HG03575 (cell line): ENCODE measurements around the gene GOSR2.

Experiments
- ATAC-seq: cut with Tn5 transposase; IDR thresholded peaks from one replicate; pipeline ENCODE4 v1.9.1; 2021; ENCODE audit not compliant: unreplicated experiment, insufficient number of reproducible peaks, low FRiP score; ENCODE audit errors: extremely low read depth

GOSR2 gene

GRCh38 chr17:46889992-46890564 is 32.9 kb upstream of the GOSR2 start:
- no peak for ATAC-seq

- no peak for ATAC-seq
These were observed 32.3 kb upstream of the GOSR2 start for GRCh38 chr17:46890638-46891037.

DNA sequence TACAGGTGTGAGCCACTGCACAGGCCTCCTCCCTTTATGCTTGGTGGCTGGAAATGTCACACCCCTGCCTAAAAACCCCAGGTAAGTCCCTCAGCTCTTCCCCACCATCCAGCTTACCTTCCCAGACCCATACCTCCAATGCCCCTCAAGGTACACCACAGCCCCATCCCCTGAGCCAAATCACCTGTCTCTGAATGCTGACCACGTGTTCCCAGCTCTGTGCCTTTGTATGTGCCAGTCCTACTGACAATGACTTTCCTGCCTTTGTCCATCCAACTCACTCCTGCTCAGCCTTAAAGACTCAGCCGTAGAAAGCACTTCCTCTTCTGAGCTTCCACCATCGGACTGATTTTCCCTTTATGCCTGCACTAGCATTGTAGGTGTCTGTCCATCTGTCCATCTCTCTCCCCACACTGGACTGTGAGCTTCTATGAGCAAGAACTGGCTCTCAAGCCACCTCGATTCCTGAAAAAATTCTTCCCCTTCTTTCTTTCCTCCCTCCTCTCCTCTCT is 30.7 kb upstream of the GOSR2 start:
- no peak for ATAC-seq

DNA sequence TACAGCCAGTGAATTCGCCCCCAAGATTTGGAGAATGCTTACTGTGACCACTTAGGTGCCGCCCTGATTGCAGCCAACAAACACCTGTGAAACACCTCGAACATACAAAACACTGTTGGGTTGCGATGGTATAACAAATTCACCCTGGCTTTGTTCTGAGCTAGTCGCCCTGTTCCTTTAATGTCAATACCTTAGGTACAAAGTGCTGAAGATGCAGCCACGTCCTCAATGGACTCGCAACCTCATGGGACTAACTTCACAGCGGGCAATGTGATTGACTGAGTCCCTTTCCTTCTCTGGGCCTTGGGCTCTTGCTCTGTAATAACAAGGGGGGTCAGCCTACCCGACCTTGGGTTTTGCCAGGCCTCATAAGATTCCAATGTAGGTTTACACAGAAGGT is 28.9 kb upstream of the GOSR2 start:
- ATAC-seq: no peak

GRCh38 chr17:46894476-46895151 is 28.3 kb upstream of the GOSR2 start:
- no peak for ATAC-seq

- no peak for ATAC-seq
These were observed 27.8 kb upstream of the GOSR2 start for GRCh38 chr17:46895171-46895570.

DNA sequence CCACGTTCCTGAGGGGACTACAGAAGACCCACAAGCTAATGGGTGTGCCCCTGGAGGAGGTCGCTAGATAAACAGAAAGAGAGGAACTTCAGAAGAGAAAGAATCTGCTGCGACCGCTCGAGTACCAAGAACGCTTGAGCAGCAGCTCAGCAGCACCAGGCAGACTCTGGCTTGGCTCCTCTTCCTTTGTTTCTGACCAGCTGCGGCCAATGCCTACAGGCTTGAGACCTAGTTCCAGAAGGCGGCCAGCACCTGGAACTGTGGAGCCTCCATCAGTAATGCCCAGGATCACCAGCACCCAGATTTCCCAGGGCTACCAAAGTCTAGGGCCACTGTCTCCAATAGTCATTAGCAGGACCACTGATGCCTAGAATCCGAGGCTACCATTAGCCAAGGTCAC is 26.0 kb upstream of the GOSR2 start:
- ATAC-seq: no peak

DNA sequence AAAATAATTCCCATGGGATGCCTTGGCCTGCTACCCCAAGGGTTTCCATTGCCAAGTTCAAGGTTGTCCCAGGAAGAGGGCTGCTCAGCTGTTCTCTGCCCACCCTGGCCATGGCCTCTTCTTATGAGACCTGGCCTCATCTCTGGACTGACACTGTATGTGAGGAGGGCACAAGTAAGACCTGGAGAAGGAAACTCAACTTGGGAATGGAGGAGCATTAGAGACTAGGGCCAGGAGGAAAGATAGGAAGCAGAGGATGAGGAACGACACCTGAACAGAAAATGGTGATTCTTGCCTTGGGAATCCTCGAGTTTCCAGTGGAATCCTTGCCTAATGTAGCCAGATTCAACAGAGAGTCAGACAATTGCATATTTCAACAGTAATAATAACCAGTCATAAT is 24.6 kb upstream of the GOSR2 start:
- no peak for ATAC-seq

- ATAC-seq: no peak
These were observed 24.1 kb upstream of the GOSR2 start for GRCh38 chr17:46898860-46899259.

GRCh38 chr17:46901291-46901690 is 21.7 kb upstream of the GOSR2 start:
- no peak for ATAC-seq

- ATAC-seq: no peak
These were observed 18.9 kb upstream of the GOSR2 start for GRCh38 chr17:46903762-46904672.

DNA sequence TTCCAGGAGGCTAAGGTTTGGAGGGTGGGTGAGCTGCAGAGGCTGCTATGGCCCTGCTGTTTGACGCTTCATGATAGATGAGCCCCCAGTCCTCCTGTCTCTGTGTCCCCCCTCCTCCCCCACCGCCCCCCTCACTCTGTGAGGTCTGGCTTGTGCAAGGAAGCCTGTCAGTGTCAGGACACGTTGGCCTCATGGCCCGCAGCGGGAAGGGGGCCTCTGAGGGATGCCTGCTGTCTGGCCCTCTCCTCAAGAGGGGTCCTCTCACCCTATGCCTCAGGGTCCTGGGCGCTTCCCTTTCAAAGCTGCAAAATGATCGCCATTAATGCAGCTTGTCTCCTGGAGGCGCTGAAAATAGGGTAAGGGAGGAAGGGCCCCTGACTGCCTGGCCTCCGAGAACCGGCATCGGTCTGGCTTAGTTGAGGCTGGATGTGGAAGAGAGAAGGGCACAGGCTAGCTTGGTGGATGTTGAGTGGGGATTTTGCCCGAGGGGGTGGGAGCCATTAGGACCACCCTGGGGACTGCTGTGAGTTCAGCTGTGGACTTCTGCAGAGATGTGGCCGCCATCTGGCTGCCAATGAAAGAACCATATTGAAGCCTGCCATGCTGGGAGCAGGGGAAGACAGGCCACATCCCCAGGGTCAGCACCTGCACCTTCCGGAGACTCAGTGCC is 14.8 kb upstream of the GOSR2 start:
- no peak for ATAC-seq

DNA sequence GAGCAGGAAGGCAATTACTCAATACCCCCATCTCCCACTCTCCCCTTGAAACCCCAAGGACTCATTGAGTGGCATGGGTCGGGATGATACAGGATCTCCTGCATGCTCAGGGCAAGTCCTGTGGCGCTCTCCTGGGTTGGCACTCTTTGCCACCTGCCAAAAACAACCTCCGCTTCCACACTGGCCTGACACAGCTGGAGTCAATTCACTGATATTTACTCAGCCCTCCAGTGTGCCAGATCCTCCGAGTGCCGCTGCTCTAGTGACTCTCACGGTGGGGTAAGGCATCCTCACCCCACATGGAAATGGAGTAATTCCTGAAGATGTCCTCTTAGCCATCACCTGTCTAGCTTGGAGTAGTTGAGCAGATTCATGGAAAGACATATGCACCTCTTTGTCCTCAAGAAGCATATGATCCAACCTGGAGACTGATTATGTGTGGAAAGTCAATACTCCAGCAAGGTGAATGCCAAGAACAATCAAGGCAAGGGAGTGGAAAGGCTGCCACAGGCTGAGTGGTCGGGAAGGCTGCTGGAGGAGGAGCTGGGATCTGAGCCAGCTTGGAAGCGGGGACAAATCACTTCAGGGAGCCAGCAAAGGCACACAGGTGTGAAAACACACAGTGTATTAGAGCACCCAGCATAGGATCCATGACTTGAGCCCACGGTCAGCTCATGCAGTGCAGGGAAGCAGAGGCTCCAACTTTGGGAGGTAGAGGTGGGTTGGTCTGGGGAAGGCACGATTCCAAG is 12.6 kb upstream of the GOSR2 start:
- ATAC-seq: no peak

- ATAC-seq: no peak
These were observed 11.6 kb upstream of the GOSR2 start for GRCh38 chr17:46911311-46911710.

GRCh38 chr17:46915596-46915995 is 7.4 kb upstream of the GOSR2 start:
- no peak for ATAC-seq

GRCh38 chr17:46916211-46916610 is 6.7 kb upstream of the GOSR2 start:
- no peak for ATAC-seq

DNA sequence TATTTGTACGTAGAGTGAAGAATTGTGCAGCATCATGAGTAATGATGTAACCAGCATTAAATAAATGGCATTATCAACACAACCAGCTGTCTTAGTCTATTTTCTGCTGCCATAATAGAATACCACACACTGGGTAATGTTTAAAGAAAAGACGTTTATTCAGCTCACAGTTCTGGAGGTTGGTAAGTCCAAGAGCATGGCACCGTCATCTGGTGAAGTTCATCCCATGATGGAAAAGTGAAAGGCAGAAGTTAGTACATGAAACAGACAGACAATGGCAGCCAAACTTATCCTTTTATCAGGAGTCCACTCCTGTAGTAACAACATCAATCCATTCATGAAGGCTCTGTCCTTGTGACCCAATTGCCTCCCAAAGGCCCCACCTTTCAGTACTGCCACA is 6.3 kb upstream of the GOSR2 start:
- ATAC-seq: no peak

GRCh38 chr17:46917041-46917440 is 5.9 kb upstream of the GOSR2 start:
- no peak for ATAC-seq

- ATAC-seq: no peak
These were observed 5.4 kb upstream of the GOSR2 start for GRCh38 chr17:46917516-46917915.
